ENCODE measurements around the gene MAL.

Gene MAL

DNA sequence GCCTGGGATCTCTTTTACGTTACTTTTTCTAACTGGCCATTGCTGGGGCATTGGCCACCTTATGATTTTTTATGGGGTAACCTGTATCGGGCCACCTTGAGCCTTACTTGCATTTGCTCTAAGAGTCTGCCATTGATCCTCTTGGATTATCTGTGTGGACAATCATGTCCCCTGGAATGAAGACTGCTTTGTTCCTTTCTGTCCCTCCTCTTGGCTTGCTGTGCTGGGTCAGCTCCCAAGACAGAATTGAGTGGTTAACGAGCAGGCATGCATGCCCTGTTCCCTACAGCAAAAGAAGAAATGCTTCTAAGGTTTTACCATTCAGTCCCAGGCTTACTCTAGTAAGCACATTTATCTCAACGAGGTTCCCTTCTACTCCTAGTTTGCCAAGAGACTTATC lies 46.3 kb downstream of the MAL start:
- H3K27ac ChIP-seq (replicated peaks; ENCODE audit: low read length), result no peak overlapping the region
- no peak overlapping the region for H4K8ac ChIP-seq (ENCODE audit: low read depth, low read length)

GRCh38 chr2:95072424-95072823 lies 46.9 kb downstream of the MAL start:
- Histone ChIP-seq H3K9ac (ENCODE audit: low read depth, low read length, poor library complexity) (no peak overlapping the region), H3K27me3 (ENCODE audit: control insufficient read depth in 3 of 3, insufficient read depth in 3 of 3, low read depth in 1 of 3, low read length in 3 of 3) (peaks cover 0 to 8% (median 0%) of the 10 kb centered on the region in 3 experiments), H2BK12ac (ENCODE audit: low read length) (no peak overlapping the region), H3K4me3 (ENCODE audit: low read length in 2 of 2) (no peak overlapping the region), H3K9me3 (replicated peaks in 1 of 2; ENCODE audit: control insufficient read depth in 2 of 2, insufficient read depth in 1 of 2, low read depth in 1 of 2, low read length in 2 of 2) (no peaks in the 10 kb centered on the region), H2AFZ (ENCODE audit: low read length) (no peak overlapping the region), H2BK120ac (ENCODE audit: low read depth, low read length) (no peak overlapping the region), H3K4me2 (ENCODE audit: insufficient read depth, low read length, poor library complexity, severe bottlenecking) (no peak overlapping the region), H3K14ac (ENCODE audit: low read length) (no peak overlapping the region), H3K79me1 (ENCODE audit: low read depth, low read length) (peaks cover 2% of the 10 kb centered on the region), H3K4me1 (ENCODE audit: control insufficient read depth in 2 of 2, insufficient read depth in 1 of 2, low read depth in 1 of 2, low read length in 2 of 2) (peaks cover 0 to 2% of the 10 kb centered on the region in 2 donors), H3K27ac (replicated peaks; ENCODE audit: low read length) (no peak overlapping the region), H2AK5ac (ENCODE audit: low read depth, low read length) (no peak overlapping the region), H3K36me3 (replicated peaks in 1 of 2; ENCODE audit: control insufficient read depth in 2 of 2, insufficient read depth in 2 of 2, low read length in 2 of 2) (no peaks in the 10 kb centered on the region), H3K4ac (ENCODE audit: low read length) (no peak overlapping the region), H3K18ac (ENCODE audit: low read length) (no peak overlapping the region), H4K91ac (ENCODE audit: low read depth, low read length, poor library complexity) (no peak overlapping the region), H2BK5ac (ENCODE audit: low read length) (no peak overlapping the region), H3K23ac (ENCODE audit: low read depth, low read length, poor library complexity) (no peak overlapping the region), H4K8ac (ENCODE audit: low read depth, low read length) (no peak overlapping the region), H2BK15ac (ENCODE audit: low read length) (no peak overlapping the region)
- no peak for DNase-seq (ENCODE audit: low spot score)
- WGBS, 2 donors (ENCODE audit: extremely low coverage in 2 of 2, insufficient read length in 2 of 2, insufficient replicate concordance in 1 of 2), result no CpG with 5 or more reads among the region's 4 CpGs

More for the DNA sequence above, 46.3 kb downstream of the MAL start:
- Histone ChIP-seq H3K27me3 (ENCODE audit: control insufficient read depth in 3 of 3, insufficient read depth in 3 of 3, low read depth in 1 of 3, low read length in 3 of 3) (peaks cover 0 to 8% (median 0%) of the 10 kb centered on the region in 3 experiments), H4K91ac (ENCODE audit: low read depth, low read length, poor library complexity) (no peak overlapping the region), H3K4me2 (ENCODE audit: insufficient read depth, low read length, poor library complexity, severe bottlenecking) (no peak overlapping the region), H3K4me3 (ENCODE audit: low read length in 2 of 2) (no peak overlapping the region), H3K4me1 (ENCODE audit: control insufficient read depth in 2 of 2, insufficient read depth in 1 of 2, low read depth in 1 of 2, low read length in 2 of 2) (peaks cover 0 to 2% of the 10 kb centered on the region in 2 donors), H2BK120ac (ENCODE audit: low read depth, low read length) (no peak overlapping the region), H3K18ac (ENCODE audit: low read length) (no peak overlapping the region), H2BK12ac (ENCODE audit: low read length) (no peak overlapping the region), H2BK15ac (ENCODE audit: low read length) (no peak overlapping the region), H3K9ac (ENCODE audit: low read depth, low read length, poor library complexity) (no peak overlapping the region), H2AK5ac (ENCODE audit: low read depth, low read length) (no peak overlapping the region), H3K36me3 (replicated peaks in 1 of 2; ENCODE audit: control insufficient read depth in 2 of 2, insufficient read depth in 2 of 2, low read length in 2 of 2) (no peaks in the 10 kb centered on the region), H3K14ac (ENCODE audit: low read length) (no peak overlapping the region), H2AFZ (ENCODE audit: low read length) (no peak overlapping the region), H3K4ac (ENCODE audit: low read length) (no peak overlapping the region), H2BK5ac (ENCODE audit: low read length) (no peak overlapping the region), H3K79me1 (ENCODE audit: low read depth, low read length) (peaks cover 2% of the 10 kb centered on the region), H3K23ac (ENCODE audit: low read depth, low read length, poor library complexity) (no peak overlapping the region), H3K9me3 (replicated peaks in 1 of 2; ENCODE audit: control insufficient read depth in 2 of 2, insufficient read depth in 1 of 2, low read depth in 1 of 2, low read length in 2 of 2) (no peaks in the 10 kb centered on the region)
- WGBS, 2 donors (ENCODE audit: extremely low coverage in 2 of 2, insufficient read length in 2 of 2, insufficient replicate concordance in 1 of 2), result no CpG with 5 or more reads among the region's 4 CpGs
- no peak for DNase-seq (ENCODE audit: low spot score)

DNA sequence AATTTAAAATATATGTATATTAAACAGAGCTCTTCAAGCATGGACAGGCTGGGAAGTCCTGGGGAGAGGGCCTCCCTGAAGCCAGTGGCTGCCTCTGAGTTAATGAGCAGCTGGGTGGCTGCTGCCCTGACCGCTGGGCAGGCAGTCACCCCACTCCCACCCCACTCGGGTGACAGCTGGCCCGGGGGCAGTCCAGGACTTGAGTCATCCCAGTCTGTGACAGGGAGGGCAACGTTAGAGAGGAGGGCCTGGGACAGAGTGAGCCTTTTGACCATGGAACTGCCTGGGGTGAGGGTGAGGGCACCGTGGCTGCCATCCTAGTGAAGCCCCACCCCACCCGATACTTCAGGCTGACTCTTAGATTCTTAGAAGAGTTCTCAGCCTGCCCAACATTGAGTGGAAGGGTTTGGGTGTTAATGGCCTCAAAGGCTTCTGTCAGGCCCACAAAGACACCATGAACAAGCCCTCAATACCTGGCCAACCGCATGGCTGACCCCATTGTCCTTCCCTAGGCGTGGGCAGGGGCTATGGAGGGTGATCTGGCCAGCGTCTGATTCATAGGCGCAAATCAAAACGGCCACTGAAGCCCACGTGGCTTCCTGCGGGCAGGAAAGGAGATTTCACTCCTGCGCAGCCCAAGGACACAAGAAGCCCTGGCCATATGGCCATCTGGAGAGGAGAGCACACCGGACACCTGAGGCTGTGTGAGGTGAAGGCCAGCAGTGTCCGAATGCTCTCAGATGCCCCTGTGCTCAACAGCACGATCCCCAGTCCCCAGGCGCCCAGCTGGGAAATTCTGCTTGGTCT lies 48.6 kb downstream of the MAL start:
- no peak overlapping the region for H3K4me3 ChIP-seq (ENCODE audit: low read length in 2 of 2)
- no peaks in the 10 kb centered on the region for H3K36me3 ChIP-seq (replicated peaks in 1 of 2; ENCODE audit: control insufficient read depth in 2 of 2, insufficient read depth in 2 of 2, low read length in 2 of 2)
- no peak overlapping the region for H3K23ac ChIP-seq (ENCODE audit: low read depth, low read length, poor library complexity)
- H4K8ac ChIP-seq (ENCODE audit: low read depth, low read length), result no peak overlapping the region
- peak overlapping the region; percentile 81 for H2AK5ac ChIP-seq (ENCODE audit: low read depth, low read length)
- no peak overlapping the region for H3K27ac ChIP-seq (replicated peaks; ENCODE audit: low read length)
- H2BK5ac ChIP-seq (ENCODE audit: low read length), result no peak overlapping the region
- H3K79me1 ChIP-seq (ENCODE audit: low read depth, low read length), result peaks cover 2% of the 10 kb centered on the region
- no peak for DNase-seq (ENCODE audit: low spot score)
- no peak overlapping the region for H4K91ac ChIP-seq (ENCODE audit: low read depth, low read length, poor library complexity)
- H3K14ac ChIP-seq (ENCODE audit: low read length), result no peak overlapping the region
- no peak overlapping the region for H2AFZ ChIP-seq (ENCODE audit: low read length)
- H2BK120ac ChIP-seq (ENCODE audit: low read depth, low read length), result no peak overlapping the region
- no peak overlapping the region for H3K9ac ChIP-seq (ENCODE audit: low read depth, low read length, poor library complexity)
- H3K27me3 ChIP-seq (ENCODE audit: control insufficient read depth in 3 of 3, insufficient read depth in 3 of 3, low read depth in 1 of 3, low read length in 3 of 3), result peaks cover 0 to 8% (median 0%) of the 10 kb centered on the region in 3 experiments
- H2BK12ac ChIP-seq (ENCODE audit: low read length), result no peak overlapping the region
- no peak overlapping the region for H3K4ac ChIP-seq (ENCODE audit: low read length)
- H3K18ac ChIP-seq (ENCODE audit: low read length), result peak overlapping the region; percentile 63
- no peak overlapping the region for H3K4me2 ChIP-seq (ENCODE audit: insufficient read depth, low read length, poor library complexity, severe bottlenecking)
- H2BK15ac ChIP-seq (ENCODE audit: low read length), result peak overlapping the region; percentile 60
- peaks cover 0 to 2% of the 10 kb centered on the region in 2 donors for H3K4me1 ChIP-seq (ENCODE audit: control insufficient read depth in 2 of 2, insufficient read depth in 1 of 2, low read depth in 1 of 2, low read length in 2 of 2)
- no CpG with 5 or more reads among the region's 18 CpGs for WGBS, 2 donors (ENCODE audit: extremely low coverage in 2 of 2, insufficient read length in 2 of 2, insufficient replicate concordance in 1 of 2)
- no peaks in the 10 kb centered on the region for H3K9me3 ChIP-seq (replicated peaks in 1 of 2; ENCODE audit: control insufficient read depth in 2 of 2, insufficient read depth in 1 of 2, low read depth in 1 of 2, low read length in 2 of 2)

GRCh38 chr2:95074663-95075439 lies 49.3 kb downstream of the MAL start:
- H3K27me3 ChIP-seq (ENCODE audit: control insufficient read depth in 3 of 3, insufficient read depth in 3 of 3, low read depth in 1 of 3, low read length in 3 of 3), result peaks cover 0 to 8% (median 0%) of the 10 kb centered on the region in 3 experiments
- H2AFZ ChIP-seq (ENCODE audit: low read length), result no peak overlapping the region
- H3K4me3 ChIP-seq (ENCODE audit: low read length in 2 of 2), result no peak overlapping the region
- no peak overlapping the region for H2BK5ac ChIP-seq (ENCODE audit: low read length)
- WGBS, 2 donors (ENCODE audit: extremely low coverage in 2 of 2, insufficient read length in 2 of 2, insufficient replicate concordance in 1 of 2), result no CpG with 5 or more reads among the region's 15 CpGs
- peak overlapping the region; percentile 94 for H2AK5ac ChIP-seq (ENCODE audit: low read depth, low read length)
- H2BK15ac ChIP-seq (ENCODE audit: low read length), result peak overlapping the region; percentile 49
- no peak overlapping the region for H3K14ac ChIP-seq (ENCODE audit: low read length)
- no peaks in the 10 kb centered on the region for H3K9me3 ChIP-seq (replicated peaks in 1 of 2; ENCODE audit: control insufficient read depth in 2 of 2, insufficient read depth in 1 of 2, low read depth in 1 of 2, low read length in 2 of 2)
- no peak overlapping the region for H4K8ac ChIP-seq (ENCODE audit: low read depth, low read length)
- peak overlapping the region; percentile 40 for H3K9ac ChIP-seq (ENCODE audit: low read depth, low read length, poor library complexity)
- no peak overlapping the region for H2BK12ac ChIP-seq (ENCODE audit: low read length)
- H3K23ac ChIP-seq (ENCODE audit: low read depth, low read length, poor library complexity), result no peak overlapping the region
- H3K27ac ChIP-seq (replicated peaks; ENCODE audit: low read length), result no peak overlapping the region
- H3K4ac ChIP-seq (ENCODE audit: low read length), result no peak overlapping the region
- H2BK120ac ChIP-seq (ENCODE audit: low read depth, low read length), result no peak overlapping the region
- H3K79me1 ChIP-seq (ENCODE audit: low read depth, low read length), result peaks cover 2% of the 10 kb centered on the region
- peaks cover 1 to 2% of the 10 kb centered on the region in 2 donors for H3K4me1 ChIP-seq (ENCODE audit: control insufficient read depth in 2 of 2, insufficient read depth in 1 of 2, low read depth in 1 of 2, low read length in 2 of 2)
- no peak overlapping the region for H3K4me2 ChIP-seq (ENCODE audit: insufficient read depth, low read length, poor library complexity, severe bottlenecking)
- no peaks in the 10 kb centered on the region for H3K36me3 ChIP-seq (replicated peaks in 1 of 2; ENCODE audit: control insufficient read depth in 2 of 2, insufficient read depth in 2 of 2, low read length in 2 of 2)
- H4K91ac ChIP-seq (ENCODE audit: low read depth, low read length, poor library complexity), result no peak overlapping the region
- peak overlapping the region; percentile 51 for H3K18ac ChIP-seq (ENCODE audit: low read length)
- no peak for DNase-seq (ENCODE audit: low spot score)
